GM19463 (cell line): ENCODE measurements around the gene YBX1.
"Not testable (repeated sequence)": the region's sequence is repeated elsewhere in the genome, so short reads cannot be mapped to it uniquely, and the experiment has no call there.

ENCODE experiments used
- ATAC-seq: cut with Tn5 transposase; IDR thresholded peaks from one replicate; pipeline ENCODE4 v1.9.1; 2021; ENCODE audit warnings: mild to moderate bottlenecking, moderate library complexity; ENCODE audit not compliant: unreplicated experiment

Gene YBX1

DNA sequence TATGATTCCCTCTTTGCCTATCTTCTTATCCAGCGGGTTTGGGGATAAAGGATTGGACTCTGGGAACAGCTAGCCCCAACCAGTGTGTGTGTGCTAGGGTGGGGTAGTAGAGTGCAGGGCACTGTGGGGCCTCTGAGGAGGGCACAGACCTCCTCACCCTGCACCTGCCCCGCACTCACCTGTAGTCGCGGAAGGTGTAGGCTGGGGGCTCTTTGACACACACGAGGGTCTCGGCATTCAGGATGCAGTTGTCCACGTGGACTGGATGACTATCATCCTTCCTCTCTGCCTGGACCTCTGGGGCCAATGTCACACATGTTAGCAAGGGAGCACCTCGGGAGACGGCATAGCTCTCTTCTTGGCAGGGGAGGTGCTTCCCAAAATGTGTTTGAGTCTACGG lies 65.8 kb downstream of the YBX1 start:
- no peak for ATAC-seq

DNA sequence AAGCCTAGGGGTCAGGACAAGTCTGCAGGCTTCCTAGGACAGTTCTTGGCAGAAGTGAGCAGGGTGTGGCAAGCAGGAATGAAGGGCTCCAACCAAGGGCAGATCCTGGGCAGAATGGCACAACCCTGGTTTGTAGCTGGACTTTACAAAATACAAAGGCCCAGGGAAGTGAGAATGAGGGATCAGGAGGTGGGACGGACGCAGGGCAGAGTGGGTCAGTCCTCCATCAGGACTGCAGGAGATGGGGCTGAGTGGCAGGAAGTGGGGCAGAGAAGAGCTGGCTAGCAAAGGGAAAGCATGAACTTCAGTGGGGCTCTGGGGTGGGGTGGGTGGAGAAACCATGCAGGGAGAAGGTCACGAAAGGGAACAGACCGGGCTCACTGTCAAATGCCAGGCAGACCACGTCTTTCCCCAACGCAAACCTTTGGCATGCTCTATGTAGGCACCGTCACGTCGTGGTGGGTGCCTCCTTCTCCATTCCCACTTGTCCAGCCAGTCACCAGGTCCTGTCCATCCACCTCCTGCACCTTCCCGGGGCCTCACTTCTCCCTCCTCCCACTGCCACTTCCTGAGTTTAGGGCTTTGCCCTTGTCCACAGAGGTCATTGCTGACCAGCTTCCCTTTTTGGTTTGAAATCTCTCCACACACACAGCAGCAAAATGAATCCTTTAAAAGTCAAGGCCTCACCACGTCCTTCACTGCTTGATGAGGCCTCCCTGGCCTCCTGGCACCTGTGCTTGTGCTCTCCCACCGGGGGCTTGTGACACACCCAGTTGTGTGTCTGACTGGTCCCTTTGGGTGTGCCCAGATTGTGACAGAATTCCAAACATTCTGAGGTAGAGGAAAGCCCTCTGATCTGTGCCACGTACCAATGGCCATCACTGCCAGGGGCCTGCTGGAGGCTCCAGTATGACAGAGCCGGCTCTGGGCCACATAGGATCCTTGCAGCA lies 66.5 kb downstream of the YBX1 start:
- ATAC-seq: no peak

DNA sequence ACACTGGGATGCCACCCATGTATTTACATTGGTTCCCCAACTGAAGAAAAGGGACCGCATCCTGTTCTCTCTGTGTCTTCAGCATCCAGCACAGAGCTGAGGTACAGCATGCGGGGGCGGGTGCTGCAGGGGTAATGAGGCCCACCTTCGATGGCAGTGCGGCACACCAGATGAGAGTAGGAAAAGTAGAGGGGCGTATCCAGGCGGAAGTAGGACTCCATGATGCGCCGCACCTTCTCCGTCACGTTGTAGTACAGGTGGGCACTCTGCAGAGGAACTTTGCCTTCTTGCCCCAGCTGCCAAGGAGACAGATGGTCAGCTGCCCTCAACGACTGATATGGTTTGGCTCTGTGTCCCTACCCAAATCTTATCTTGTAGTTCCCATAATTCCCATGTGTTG lies 67.8 kb downstream of the YBX1 start:
- ATAC-seq: no peak

DNA sequence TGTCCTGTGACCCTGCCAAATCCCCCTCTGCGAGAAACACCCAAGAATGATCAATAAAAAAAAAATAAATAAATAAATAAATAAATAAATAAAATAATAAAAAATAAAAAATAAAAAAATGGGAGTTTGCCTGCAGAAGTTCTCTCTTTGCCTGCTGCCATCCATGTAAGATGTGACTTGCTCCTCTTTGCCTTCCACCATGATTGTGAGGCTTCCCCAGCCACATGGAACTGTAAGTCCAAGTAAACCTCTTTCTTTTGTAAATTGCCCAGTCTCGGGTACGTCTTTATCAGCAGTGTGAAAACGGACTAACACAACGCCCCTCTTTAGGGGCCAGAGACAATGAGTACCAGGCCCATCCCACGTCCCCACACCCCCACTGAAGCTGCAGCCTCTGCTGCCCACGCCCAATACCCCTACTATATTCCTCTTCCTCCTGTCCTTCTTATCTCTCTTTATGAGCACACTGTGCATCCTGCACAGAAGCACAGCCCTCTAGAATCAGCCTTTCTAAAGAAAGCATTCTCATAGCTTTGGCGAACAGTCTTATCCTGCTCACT lies 69.4 kb downstream of the YBX1 start:
- ATAC-seq: not testable (repeated sequence)

DNA sequence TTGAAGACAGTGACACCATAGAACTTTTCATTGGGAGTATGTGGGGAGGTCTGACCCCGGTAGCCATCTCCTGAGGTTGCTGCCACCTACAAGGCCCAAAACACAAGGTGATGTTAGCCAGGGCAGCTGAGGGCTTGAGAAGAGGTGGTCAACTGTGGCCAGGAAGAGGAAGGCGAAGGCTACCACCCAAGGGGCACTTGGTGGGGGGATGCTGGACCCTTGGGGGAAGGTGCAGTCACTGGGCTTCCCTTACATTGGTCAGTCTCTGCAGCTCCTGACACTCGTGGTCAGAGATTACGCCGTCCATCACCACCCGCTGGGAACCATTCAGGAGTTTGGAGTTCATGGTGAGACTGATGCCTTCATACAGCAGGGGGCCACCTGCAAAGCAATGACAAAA lies 70.1 kb downstream of the YBX1 start:
- no peak for ATAC-seq

DNA sequence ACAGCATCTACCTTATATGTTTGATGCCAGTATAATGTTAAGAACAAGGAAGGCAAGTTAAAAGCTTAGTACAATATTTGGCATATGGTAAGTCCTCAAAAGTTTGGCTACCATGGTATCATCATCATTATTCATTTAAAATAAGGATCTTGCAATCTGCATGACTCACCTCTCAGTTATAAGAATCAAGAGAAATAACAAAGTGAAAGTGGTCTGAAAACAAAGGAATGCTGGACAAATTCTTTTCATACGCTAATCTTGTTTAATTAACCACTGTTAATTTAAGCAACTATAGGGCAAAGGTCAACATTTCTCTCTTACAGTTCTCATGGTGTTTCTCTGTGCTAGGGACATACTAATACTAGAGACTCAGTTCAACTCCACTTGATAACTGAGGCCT lies 70.9 kb downstream of the YBX1 start:
- no peak for ATAC-seq
